ENCODE measurements around the gene SMPX. TPM values are rescaled to one million over a fixed set of nuclear protein-coding genes. Genes with fewer than 3 reads are reported as not detected.

SMPX gene
- total RNA-seq, 1 donor from 2014 or later, result not detected

DNA sequence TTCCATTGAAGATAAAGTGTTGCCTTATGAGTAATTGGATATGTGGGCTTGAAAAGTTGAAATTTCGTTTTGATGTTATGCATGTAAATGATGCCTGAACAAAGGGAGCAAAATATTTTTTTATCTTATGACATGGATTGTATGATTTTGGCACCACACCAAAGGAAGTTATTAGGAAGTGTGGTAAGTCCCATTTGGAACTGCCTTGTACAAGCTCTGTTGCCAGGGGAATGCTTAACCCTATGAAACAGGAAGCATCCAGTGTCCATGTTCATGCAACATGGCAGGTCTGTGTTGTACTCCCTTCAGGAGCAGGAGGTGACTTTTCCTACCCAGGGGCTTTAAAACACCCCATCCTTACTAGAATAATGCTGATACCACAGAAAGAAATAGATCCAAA is 13.2 kb downstream of the SMPX start:
- DNase-seq (ENCODE audit: extremely low read depth, low read depth, low spot score), result no peak

DNA sequence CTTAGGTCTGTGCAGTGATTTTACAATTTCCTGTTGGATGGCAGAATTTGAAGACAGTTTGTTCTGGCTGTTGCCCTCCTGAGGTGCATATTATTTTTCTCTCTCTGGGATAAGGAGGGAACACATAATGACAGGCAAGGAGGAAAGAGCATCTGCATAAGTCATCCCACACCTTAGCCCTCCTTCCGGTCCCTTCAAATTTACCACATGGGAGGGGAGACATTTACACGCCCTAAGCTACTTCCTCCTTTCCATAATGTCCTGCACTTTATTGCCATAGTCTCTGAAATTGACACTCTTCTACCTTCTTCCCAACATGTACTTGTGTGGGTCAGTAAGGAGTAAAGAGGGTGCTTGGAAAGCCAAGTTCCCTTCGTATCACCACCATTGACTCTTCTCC is 13.9 kb downstream of the SMPX start:
- no peak for DNase-seq (ENCODE audit: extremely low read depth, low read depth, low spot score)

DNA sequence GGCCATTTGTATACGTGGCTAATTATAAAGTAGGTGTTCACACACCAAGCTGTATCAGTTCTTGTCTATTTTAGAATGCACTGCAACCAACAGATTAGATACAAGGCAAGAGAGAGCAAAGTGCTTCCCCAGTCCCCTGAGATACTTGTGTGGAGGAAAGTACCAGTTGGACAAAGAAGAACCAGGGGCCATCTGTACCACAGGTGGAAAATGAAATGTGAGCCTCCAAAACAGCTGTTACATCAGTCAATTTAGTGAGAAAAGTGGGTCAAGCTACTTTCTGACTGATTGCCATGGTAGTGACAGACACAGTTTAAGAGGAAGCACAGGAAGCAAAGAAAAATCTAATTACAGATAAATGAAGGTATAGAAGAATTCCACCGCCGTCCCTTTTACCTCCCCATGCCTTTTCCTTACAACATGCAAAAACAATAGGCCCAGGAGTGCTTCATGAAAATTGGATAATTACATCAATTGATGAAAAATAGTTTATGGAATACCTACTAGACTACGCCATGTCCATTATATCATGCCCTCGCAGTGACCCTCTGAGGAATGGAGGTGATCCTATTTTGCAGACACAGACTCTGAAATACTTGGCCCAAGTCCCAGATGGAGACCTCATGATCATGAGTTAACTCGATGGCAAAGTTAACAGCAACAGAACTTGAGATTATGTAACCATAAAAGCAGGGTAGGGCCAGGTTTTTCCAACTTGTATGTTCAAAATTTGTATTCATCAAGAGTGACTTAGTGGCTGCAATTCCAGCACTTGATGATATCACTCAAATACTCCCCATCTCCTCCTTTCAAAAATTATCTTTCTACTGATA is 15.8 kb downstream of the SMPX start:
- no peak for DNase-seq (ENCODE audit: extremely low read depth, low read depth, low spot score)

- DNase-seq (ENCODE audit: extremely low read depth, low read depth, low spot score), result no peak
Observed at GRCh38 chrX:21741364-21741763, 16.6 kb downstream of the SMPX start.

DNA sequence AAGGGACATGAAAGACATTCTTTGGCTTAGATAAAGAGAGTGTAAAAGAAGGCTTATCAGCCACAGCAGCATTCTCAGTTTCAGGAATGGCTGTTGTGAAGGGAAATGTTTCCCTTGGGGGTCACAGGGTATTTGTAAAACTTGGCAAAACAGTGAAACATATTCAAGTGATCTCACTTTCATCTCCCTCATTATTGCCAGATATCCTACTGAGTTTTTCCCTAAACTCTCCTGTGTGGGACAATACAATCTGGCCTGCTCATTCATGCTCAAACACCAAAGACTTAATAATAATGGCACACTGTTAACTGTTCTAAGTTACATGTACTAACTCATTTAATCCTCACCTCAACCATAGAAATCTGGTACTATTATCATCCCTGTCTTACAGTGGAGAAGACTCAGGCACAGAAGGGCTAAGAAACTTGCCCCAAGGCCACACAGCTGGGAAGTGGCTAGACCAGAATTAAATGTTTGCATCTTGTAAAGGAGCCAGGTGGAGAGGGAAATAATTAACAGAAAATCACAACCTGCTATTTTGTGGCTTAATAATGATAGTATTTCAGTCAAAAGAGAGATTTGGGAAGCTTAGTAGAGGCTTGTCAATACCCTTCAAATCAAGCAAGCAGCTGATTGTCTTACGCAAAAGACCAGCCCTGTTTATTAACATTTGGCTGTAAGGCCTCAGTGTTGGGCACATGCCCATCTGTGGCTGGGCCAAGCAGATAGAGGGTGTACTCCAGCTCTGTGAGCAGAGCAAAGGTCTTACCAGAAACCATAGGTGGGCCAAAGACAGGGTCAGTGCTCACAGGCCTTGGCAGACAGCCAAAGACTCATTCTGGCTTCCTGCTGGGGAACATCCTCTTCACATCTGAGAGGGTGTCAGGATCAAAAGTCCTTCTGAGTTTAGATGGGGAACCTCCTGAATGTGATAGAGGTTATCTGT is 17.3 kb downstream of the SMPX start:
- no peak for DNase-seq (ENCODE audit: extremely low read depth, low read depth, low spot score)

GRCh38 chrX:21738950-21739287 is 19.0 kb downstream of the SMPX start:
- no peak for DNase-seq (ENCODE audit: extremely low read depth, low read depth, low spot score)

DNA sequence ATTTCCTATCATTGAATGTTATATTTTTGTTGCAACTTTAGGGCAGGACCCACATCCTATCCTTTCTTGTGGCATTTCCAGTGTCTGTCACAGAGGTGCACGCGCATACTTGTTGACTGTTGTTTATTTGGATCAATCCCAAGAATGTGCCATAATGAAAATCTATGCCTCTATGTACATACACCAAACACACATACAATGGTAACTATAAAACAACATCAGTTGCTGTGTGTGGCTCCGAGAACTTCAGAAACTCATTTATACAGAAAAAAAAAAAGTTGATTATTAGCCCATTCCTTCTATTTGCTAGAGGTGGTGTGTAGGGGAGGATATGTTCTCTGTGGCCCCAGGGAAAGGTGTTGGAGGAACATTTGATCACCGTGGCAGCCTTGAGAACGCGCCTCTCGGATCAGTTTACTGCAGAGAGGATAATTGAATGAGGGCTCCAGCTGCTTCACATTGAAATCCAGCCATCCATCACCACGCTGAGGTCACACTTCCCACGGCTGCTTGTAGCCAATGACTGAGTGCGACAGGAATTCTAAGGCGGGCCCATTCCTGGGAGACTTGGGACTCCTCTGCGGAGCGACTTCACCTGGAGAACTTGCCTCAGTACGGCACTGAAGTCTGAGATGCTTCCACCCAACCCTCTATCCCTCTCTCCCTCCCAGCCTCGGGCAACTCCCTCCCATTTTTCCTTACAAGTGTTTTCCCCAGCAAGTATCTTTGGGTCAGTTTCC is 19.5 kb downstream of the SMPX start:
- no peak for DNase-seq (ENCODE audit: extremely low read depth, low read depth, low spot score)

DNA sequence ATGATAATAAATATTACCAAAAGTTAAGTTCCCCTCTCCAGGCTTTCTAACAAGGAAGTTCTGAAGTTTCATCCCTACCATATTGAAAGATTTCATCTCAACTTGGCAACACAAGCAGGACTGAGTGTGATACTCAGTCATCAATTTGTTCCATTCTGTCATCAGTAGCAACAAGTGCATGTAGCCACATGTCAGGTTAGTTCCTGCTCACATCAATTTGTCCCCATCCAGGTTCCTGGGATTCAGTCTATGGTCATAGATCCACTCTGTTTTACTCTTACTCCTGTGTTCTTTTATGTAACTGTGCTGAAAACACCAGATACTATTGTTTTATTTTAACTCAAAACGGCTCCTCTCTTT is 22.2 kb downstream of the SMPX start:
- no peak for DNase-seq (ENCODE audit: extremely low read depth, low read depth, low spot score)

GRCh38 chrX:21735038-21735767 is 22.7 kb downstream of the SMPX start:
- no peak for DNase-seq (ENCODE audit: extremely low read depth, low read depth, low spot score)

DNA sequence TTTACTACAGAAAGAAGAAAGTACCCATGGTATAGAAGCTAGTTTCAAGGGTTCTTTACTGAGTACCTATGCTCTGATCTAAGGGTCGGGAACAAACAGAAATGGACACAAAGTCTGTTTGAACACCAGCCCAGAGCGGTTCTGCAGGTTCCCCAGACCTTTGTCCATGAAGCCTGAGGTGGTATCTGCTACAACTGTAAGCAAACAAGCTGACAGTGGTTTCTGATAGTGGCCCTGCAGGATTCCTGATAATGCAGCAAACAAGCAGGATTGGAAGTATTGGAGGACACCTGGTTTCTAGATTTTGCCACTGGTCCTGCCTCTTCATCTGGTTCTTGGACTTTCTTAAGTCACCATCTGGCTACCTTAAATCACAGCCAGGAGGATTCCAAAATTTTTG is 23.7 kb downstream of the SMPX start:
- DNase-seq (ENCODE audit: extremely low read depth, low read depth, low spot score), result no peak

GRCh38 chrX:21733705-21734104 is 24.2 kb downstream of the SMPX start:
- DNase-seq (ENCODE audit: extremely low read depth, low read depth, low spot score), result no peak

GRCh38 chrX:21730026-21730425 is 27.9 kb downstream of the SMPX start:
- no peak for DNase-seq (ENCODE audit: extremely low read depth, low read depth, low spot score)

- DNase-seq (ENCODE audit: extremely low read depth, low read depth, low spot score), result no peak
Observed at GRCh38 chrX:21728276-21728968, 29.5 kb downstream of the SMPX start.

DNA sequence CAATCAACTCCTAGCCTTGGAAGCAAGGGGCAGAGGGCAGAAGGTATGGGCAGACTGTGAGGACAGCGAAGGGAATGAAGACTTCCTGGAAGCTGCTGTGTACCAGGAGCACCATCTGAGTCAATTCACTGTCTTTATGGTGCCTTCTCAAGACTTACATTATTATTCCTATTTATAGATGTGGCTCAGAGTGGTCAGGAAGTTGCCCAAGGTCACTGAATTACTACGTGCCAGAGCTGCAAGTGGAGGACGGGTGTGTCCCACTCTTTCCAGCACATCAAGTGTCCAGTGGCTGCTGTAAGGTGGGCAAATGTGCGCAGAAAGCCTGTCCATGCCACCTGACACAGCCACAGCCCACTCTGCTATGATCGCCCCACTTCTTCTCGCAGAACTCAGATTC is 32.0 kb downstream of the SMPX start:
- no peak for DNase-seq (ENCODE audit: extremely low read depth, low read depth, low spot score)

DNA sequence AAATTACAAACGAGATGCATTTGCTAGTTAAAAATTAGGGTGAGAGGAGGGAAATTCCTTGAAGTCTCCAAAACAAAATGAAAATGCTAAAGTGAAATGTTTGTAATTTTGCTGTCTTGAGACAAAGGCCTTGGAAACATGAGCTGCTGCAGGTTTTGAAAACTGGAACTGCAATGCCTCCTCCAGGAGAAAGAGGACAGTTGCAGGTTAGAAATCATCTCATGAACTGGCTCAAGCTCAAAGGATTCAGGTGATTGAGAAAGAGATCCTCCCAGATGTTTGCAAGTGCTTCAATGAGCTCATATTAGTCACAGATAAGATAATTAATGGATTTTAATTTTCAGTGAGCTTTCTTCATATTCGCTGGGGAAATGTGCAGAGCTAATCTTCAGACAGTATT is 32.4 kb downstream of the SMPX start:
- no peak for DNase-seq (ENCODE audit: extremely low read depth, low read depth, low spot score)

- no peak for DNase-seq (ENCODE audit: extremely low read depth, low read depth, low spot score)
Observed at GRCh38 chrX:21723814-21724213, 34.1 kb downstream of the SMPX start.

DNA sequence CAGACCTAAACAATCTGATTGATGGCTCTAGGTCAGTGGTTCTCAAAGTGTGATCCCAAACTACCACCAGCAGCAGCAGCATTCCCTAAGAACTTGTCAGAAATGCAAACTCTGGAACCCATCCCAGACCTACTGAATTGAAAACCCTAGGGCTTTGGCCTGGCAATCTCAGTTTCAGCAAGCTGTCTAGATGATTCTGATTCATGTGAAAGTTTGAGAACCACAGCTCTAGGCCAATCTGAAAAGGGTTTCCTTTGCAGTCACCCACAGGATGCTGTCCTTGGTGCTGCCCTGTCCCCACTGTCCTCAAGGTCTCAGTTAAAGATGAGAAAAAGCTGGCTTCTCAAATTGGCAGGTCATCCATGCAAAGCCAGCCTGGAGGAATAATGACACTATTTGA is 34.8 kb downstream of the SMPX start:
- DNase-seq (ENCODE audit: extremely low read depth, low read depth, low spot score), result no peak

DNA sequence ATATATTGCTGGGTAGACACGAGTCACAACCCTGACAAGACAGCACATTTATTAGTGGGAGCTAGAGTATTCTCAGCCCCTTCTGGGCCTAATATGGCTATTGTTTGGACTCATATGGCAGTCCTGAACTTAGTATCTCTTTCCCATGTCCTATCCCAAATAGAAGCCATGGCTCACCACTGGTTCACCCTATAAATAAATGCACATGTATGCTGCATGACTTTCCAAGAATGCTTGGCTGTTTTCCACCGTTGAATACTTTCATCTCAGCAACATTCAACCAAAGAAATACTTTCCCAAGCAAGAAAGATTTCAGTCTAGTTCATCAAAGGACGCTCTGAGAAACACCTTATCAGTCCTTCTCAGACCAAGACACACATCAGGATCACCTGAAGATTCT is 36.7 kb downstream of the SMPX start:
- DNase-seq (ENCODE audit: extremely low read depth, low read depth, low spot score), result no peak

DNA sequence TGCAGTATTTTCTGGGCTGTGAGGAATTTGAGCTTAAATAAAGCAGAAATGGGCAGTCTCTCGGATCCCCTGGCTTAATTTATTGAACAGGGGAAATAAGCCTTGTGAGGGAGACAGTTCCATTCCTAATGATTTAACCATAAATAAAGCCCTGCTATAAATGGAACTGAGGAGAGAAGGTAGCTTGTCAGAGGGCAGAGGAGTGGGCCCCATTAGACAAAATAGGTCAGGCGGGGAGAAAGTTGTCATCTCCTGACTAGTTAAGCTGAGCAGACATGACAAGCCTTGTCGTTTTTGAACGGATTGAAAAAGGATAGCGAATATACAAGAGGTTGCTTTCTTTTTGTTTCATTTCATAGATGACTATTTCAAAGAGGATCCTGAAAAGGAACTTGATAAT is 39.3 kb downstream of the SMPX start:
- DNase-seq (ENCODE audit: extremely low read depth, low read depth, low spot score), result no peak

DNA sequence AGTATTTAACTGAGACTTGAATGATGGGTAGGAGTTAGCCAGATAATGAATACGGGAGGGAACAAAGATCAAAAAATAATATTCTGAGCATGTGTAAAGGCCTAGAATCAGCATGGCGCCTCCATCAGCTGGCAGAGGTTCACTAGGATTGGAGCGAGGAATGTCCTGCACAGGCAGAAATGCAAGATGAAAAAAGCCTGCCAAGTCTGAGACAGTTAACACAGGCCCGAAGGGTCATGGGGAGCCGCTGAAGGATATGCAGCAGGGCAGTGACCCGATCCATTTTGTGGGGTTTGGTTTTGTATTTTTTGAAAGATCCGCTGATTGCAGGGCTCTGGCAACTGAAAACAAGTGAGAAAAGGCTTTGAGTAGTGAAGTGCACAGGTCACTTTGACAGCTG is 40.1 kb downstream of the SMPX start:
- DNase-seq (ENCODE audit: extremely low read depth, low read depth, low spot score), result no peak
